DND-41 (cell line): Measurements from ENCODE around the gene TEX11.

ENCODE experiments used
- CTCF ChIP-seq: IDR thresholded peaks from 2 replicates; pipeline ENCODE4 v1.5.1; 2012; ENCODE audit warnings: borderline replicate concordance, low read length, moderate library complexity, mild to moderate bottlenecking; ENCODE audit not compliant: poor library complexity, severe bottlenecking; ENCODE audit errors: extremely low read depth
- EZH2 ChIP-seq: IDR thresholded peaks from 3 replicates; pipeline ENCODE4 v1.6.1; 2012; ENCODE audit warnings: borderline replicate concordance, low read depth, mild to moderate bottlenecking, moderate library complexity, low read length, inconsistent platforms; ENCODE audit not compliant: severe bottlenecking

DNA sequence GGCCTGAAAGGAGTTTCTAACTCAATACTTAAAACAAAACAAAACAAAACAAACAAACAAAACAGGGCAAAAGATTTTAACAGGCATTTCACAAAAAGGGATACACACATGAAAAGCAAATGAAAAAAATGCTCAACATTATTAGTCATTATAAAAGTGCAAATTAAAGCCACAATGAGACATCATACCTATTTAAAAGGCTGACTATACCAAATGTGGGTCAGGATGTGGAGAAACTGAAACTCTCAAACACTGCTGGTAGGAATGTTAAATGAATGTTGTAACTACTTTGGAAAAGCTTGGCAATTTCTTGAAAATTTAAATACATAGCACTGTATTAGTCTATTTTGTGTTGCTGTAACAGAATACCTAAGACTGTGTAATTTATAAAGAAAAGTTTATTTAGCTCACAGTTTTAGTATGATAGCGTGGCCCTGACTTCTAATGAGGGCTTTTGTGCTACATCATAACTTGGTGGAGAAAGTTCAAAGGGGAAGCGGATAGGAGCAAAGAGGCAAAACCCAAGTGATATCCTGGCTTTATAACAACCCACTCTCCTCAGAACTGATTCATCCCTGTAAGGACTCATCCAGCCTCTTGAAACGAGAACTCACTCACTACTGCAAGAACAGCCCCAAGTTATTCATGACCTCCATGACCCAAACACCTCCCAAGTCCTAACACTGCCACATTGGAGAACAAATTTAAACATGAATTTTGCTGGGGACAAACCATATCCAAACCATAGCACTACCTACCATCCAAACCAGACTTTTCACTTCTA is 214.0 kb downstream of the TEX11 start:
- TF ChIP-seq CTCF (no peak), EZH2 (no peak)
